Prostate gland (tissue), 2 donors: ENCODE measurements around the gene NCAN. TPM values are rescaled to one million over a fixed set of nuclear protein-coding genes. Genes with fewer than 3 reads are reported as not detected.

ENCODE experiments used
- DNase-seq: peaks from one replicate; pipeline ENCODE4 v3.0.0-alpha.2; 2019; ENCODE audit warnings: low spot score
- H3K27ac ChIP-seq, 2 donors: fragments of 200-600 bp; sonication (generic); 2 replicates each; pipeline ENCODE4 v1.5.1; 2017 to 2019
- H3K27me3 ChIP-seq: fragments of 200-600 bp; sonication (generic); replicated peaks from 2 replicates; pipeline ENCODE4 v1.5.1; 2019; ENCODE audit not compliant: insufficient read depth
- H3K36me3 ChIP-seq, 2 donors: fragments of 200-600 bp; sonication (generic); 1 replicate in 1 of 2; 2 replicates in 1 of 2; pipeline versions ENCODE4 v1.5.1 to v1.8.1; 2017 to 2019
- H3K4me1 ChIP-seq: fragments of 200-600 bp; sonication (generic); replicated peaks from 2 replicates; pipeline ENCODE4 v1.5.1; 2019
- H3K4me3 ChIP-seq, 2 donors: fragments of 200-600 bp; sonication (generic); 2 replicates each; pipeline ENCODE4 v1.5.1; 2017 to 2019
- H3K9me3 ChIP-seq: fragments of 200-600 bp; sonication (generic); 2 replicates; pipeline ENCODE4 v1.5.1; 2017
- POLR2A ChIP-seq: fragments of 450-650 bp; IDR thresholded peaks from one replicate; pipeline ENCODE4 v1.6.1; 2016; ENCODE audit warnings: antibody characterized with exemption, mild to moderate bottlenecking
- POLR2AphosphoS5 ChIP-seq: sonication (generic); formaldehyde crosslinking; IDR thresholded peaks from one replicate; pipeline ENCODE4 v1.6.1; 2017; ENCODE audit warnings: antibody characterized with exemption
- WGBS: methylation state at CpG from one replicate; pipeline ENCODE4 v1.1.5; 2018; 5-methylcytosine and 5-hydroxymethylcytosine counted together
- intact Hi-C: fragments of 100-400 bp; cut with DNase I; formaldehyde crosslinking; loops from one replicate; pipeline ENCODE4 v1.14.2; 2022
- total RNA-seq, 2 donors: library from RNA; depleted of rRNA; stranded (reverse); fragments of >200 nt; gene quantifications; one replicate each; pipeline ENCODE4 v1.1.0, GENCODE V29; 2016
- TF ChIP-seq, protein P1 (sequence below), 4 experiments: fragments of 200-600 bp in 2 of 4; fragments of 450-650 bp in 2 of 4; sonication (generic) in 2 of 4; IDR thresholded peaks; 1 replicate in 3 of 4; 2 replicates in 1 of 4; pipeline ENCODE4 v1.5.1; 2016 to 2019; ENCODE audit warnings: antibody characterized with exemption in 4 of 4, mild to moderate bottlenecking in 2 of 4, moderate library complexity in 2 of 4

Gene NCAN
- total RNA-seq, 2 donors from 2014 or later = 1.2 TPM; not detected in 1

DNA sequence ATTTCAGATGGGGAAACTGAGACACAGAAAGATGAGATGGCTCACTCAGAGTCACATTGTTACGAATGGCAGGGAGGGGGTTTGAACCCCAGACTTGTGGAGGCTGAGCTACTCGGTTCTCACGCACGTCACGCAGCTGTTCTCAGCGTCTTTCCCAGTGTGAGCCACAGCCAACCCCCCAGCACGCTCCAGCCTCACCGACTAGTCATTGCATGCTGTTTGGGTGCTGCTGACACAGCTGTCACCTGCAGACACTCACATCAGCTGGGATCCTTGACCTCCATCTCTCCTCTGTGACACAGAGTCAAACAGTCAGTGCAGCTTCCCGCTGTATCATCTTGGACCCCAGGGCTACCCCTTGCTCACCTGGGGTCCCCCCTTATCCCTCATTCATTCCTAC lies 2.4 kb upstream of the NCAN start:
- Histone ChIP-seq H3K36me3 (no peaks in the 10 kb centered on the region), H3K27me3 (peaks cover 24% of the 10 kb centered on the region), H3K27ac (no peak overlapping the region), H3K4me3 (no peak overlapping the region), H3K9me3 (no peaks in the 10 kb centered on the region), H3K4me1 (no peaks in the 10 kb centered on the region)
- DNase-seq = no peak
- TF ChIP-seq POLR2AphosphoS5 (no peak), POLR2A (no peak)
- TF ChIP-seq, protein P1, sequence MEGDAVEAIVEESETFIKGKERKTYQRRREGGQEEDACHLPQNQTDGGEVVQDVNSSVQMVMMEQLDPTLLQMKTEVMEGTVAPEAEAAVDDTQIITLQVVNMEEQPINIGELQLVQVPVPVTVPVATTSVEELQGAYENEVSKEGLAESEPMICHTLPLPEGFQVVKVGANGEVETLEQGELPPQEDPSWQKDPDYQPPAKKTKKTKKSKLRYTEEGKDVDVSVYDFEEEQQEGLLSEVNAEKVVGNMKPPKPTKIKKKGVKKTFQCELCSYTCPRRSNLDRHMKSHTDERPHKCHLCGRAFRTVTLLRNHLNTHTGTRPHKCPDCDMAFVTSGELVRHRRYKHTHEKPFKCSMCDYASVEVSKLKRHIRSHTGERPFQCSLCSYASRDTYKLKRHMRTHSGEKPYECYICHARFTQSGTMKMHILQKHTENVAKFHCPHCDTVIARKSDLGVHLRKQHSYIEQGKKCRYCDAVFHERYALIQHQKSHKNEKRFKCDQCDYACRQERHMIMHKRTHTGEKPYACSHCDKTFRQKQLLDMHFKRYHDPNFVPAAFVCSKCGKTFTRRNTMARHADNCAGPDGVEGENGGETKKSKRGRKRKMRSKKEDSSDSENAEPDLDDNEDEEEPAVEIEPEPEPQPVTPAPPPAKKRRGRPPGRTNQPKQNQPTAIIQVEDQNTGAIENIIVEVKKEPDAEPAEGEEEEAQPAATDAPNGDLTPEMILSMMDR (IDR thresholded peaks at IDR 0.05) = no peak
- intact Hi-C loops = no loop called here
- WGBS = 63% methylated on average over 9 of the region's 9 CpGs

DNA sequence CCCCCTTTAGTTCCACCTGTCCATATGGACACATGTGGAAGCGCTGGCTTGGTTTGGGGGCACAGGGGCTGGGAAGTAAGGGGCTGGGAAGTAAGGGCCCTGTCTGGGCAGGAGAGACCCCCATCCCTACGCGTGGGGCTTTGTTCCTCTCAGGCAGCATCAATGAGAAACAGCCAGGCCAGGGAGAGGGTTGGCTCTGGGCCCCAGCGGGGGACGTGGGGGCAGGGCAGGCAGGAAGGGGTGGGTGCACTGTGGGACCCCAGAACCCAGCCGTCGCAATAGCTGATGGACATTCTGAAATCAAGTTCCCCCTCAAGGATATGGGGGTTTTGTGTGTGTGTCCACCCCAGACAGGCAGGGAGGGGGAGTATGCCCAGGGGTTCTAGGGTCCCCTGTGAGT lies 1.2 kb downstream of the NCAN start:
- Histone ChIP-seq H3K36me3 (no peaks in the 10 kb centered on the region), H3K9me3 (no peaks in the 10 kb centered on the region), H3K4me1 (no peaks in the 10 kb centered on the region), H3K27me3 (peaks cover 24% of the 10 kb centered on the region), H3K27ac (no peak overlapping the region), H3K4me3 (no peak overlapping the region)
- intact Hi-C loops = no loop called here
- TF ChIP-seq POLR2A (no peak), POLR2AphosphoS5 (no peak)
- TF ChIP-seq, protein P1 (IDR thresholded peaks at IDR 0.05) = no peak
- 21% methylated on average over 7 of the region's 7 CpGs for WGBS
- no peak for DNase-seq

DNA sequence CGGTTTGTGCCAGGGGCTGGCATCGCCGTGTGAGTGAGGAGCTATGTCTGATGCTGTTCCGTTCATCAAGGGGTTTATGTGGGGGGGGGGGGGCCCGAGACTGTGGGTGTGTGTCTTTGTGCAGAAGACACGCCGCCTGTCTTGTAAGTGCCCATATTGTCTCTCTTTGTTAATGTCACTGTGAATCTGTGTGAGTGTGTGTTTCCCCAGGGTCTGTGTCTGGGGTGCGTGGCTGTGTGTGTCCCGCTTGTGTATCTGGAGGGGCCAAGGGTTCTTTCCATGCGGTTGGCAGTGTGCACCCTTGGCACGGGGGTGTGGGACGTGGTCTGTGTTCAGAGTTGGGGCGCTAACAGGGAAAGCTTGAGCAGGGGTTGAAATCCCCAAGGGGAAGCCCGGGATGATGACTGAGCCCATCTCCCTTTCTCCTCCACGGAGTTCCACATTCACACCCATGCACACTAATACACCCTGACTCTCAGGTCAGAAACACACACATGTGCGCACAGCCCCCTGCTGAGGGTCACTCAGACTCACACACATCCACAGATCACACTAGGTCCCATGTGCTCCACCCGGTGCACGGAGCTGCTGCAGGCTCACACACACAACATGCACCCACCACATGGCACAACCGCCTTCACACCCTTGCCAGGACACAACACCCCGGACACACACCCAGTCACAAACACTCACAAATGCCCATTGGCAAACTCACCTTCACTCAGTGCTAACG lies 1.8 kb downstream of the NCAN start:
- no peak for DNase-seq
- Histone ChIP-seq H3K27ac (no peak overlapping the region), H3K4me1 (no peaks in the 10 kb centered on the region), H3K36me3 (no peaks in the 10 kb centered on the region), H3K27me3 (peaks cover 24% of the 10 kb centered on the region), H3K4me3 (no peak overlapping the region), H3K9me3 (no peaks in the 10 kb centered on the region)
- WGBS = 37% methylated on average over 21 of the region's 21 CpGs
- TF ChIP-seq POLR2AphosphoS5 (no peak), POLR2A (no peak)
- TF ChIP-seq, protein P1 (IDR thresholded peaks at IDR 0.05) = no peak
- intact Hi-C loops = no loop called here

DNA sequence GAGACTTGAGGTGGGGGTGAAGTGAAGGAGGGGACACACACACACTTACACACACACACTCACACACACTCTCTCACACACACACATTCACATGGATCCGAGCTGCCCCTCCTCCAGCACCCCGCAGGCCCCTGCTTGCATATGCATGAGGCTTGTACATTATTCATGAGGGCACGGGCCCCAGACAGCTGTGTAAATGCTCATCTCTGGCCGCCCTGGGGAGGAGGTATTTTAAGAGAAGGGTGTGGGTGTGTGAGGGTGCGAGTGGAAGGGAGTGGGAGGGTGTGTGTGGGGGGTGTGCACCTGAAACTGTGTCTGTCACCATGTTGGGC lies 2.4 kb downstream of the NCAN start:
- Histone ChIP-seq H3K27ac (no peak overlapping the region), H3K4me1 (no peaks in the 10 kb centered on the region), H3K27me3 (peaks cover 24% of the 10 kb centered on the region), H3K9me3 (no peaks in the 10 kb centered on the region), H3K4me3 (no peak overlapping the region), H3K36me3 (no peaks in the 10 kb centered on the region)
- intact Hi-C loops = no loop called here
- no peak for DNase-seq
- WGBS = 2% methylated on average over 5 of the region's 5 CpGs
- TF ChIP-seq POLR2AphosphoS5 (no peak), POLR2A (no peak)
- TF ChIP-seq, protein P1 (IDR thresholded peaks at IDR 0.05) = no peak

DNA sequence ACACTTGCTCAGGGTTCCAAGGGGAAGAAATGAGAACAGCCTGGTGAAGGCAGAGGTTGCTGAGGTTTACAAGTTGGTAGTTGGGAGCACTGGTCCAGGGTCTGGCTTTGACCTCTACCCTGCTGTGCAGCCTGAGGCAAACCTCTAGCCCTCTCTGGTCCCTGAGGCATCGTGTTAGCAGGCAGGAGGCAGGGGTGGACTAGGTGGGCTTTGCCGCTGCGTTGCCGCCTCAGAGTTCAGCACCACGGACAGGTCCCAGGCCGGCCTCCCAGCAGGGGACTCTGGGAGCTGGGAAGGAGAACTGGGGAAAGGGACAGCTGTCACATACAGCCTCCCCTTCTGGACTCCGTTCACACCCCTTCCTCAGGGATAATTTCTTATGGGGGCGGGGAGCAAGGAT lies 3.1 kb downstream of the NCAN start:
- no peak overlapping the region for H3K27ac ChIP-seq
- intact Hi-C loops = no loop called here
- no peaks in the 10 kb centered on the region for H3K36me3 ChIP-seq
- H3K9me3 ChIP-seq = no peaks in the 10 kb centered on the region
- DNase-seq = no peak
- TF ChIP-seq POLR2AphosphoS5 = no peak
- TF ChIP-seq, protein P1 (IDR thresholded peaks at IDR 0.05) = no peak
- no peak for TF ChIP-seq POLR2A
- H3K27me3 ChIP-seq = peaks cover 24% of the 10 kb centered on the region
- WGBS = 4% methylated on average over 8 of the region's 8 CpGs
- no peak overlapping the region for H3K4me3 ChIP-seq
- no peaks in the 10 kb centered on the region for H3K4me1 ChIP-seq
